Aorta (tissue), 5 donors: ENCODE measurements around the gene KPNA6. TPM values are rescaled to one million over a fixed set of nuclear protein-coding genes. Genes with fewer than 3 reads are reported as not detected.

Experiments used
- ATAC-seq: fragments of 200-7000 bp; cut with Tn5 transposase; one replicate; pipeline ENCODE4 v1.9.1; 2022; ENCODE audit warnings: moderate library complexity; ENCODE audit not compliant: low FRiP score
- DNase-seq, 2 donors: peaks; one replicate each; pipeline ENCODE4 v3.0.0-alpha.2; 2020
- H3K27ac ChIP-seq, 2 donors: one replicate each; pipeline ENCODE4 v1.5.1; 2013; ENCODE audit warnings: low read length in 2 of 2, mild to moderate bottlenecking in 2 of 2, moderate library complexity in 2 of 2, control low read depth in 1 of 2, inconsistent platforms in 1 of 2, low read depth in 1 of 2
- H3K27me3 ChIP-seq, 2 donors: one replicate each; pipeline ENCODE4 v1.6.1; 2013; ENCODE audit warnings: control low read depth in 1 of 2, low read length in 1 of 2, mild to moderate bottlenecking in 1 of 2, moderate library complexity in 1 of 2; ENCODE audit not compliant: insufficient read depth in 2 of 2, control insufficient read depth in 1 of 2
- H3K36me3 ChIP-seq, 2 donors: one replicate each; pipeline ENCODE4 v1.6.1; 2013; ENCODE audit warnings: control low read depth in 1 of 2, low read length in 1 of 2, mild to moderate bottlenecking in 1 of 2; ENCODE audit not compliant: insufficient read depth in 2 of 2, control insufficient read depth in 1 of 2
- H3K4me1 ChIP-seq, 2 donors: one replicate each; pipeline ENCODE4 v1.6.1; 2013; ENCODE audit warnings: low read length in 2 of 2, control low read depth in 1 of 2, mild to moderate bottlenecking in 1 of 2, moderate library complexity in 1 of 2; ENCODE audit not compliant: insufficient read depth in 2 of 2, control insufficient read depth in 1 of 2
- H3K4me3 ChIP-seq, 2 donors: one replicate each; pipeline ENCODE4 v1.5.1; 2013; ENCODE audit warnings: low read length in 2 of 2, control low read depth in 1 of 2, mild to moderate bottlenecking in 1 of 2
- H3K9me3 ChIP-seq: one replicate; pipeline ENCODE4 v1.6.1; 2013; ENCODE audit warnings: mild to moderate bottlenecking, low read length; ENCODE audit not compliant: control insufficient read depth
- WGBS, 2 donors: extraction: QIAGEN DNeasy Blood & Tissue Kit; methylation state at CpG; one replicate each; pipeline ENCODE4 v1.1.7; 2013; 5-methylcytosine and 5-hydroxymethylcytosine counted together
- intact Hi-C, 2 donors: fragments of 100-400 bp; cut with DNase I; formaldehyde crosslinking; loops; one replicate each; pipeline versions ENCODE4 v1.14.2 to v1.15.0; 2022
- microRNA-seq, 2 donors: library from miRNA; unstranded; fragments of <30 nt; microRNA quantifications; one replicate each; pipeline ENCODE4 v1.2.0, GENCODE V29; 2020
- polyA plus RNA-seq, 2 donors: library from polyadenylated mRNA; stranded (reverse); fragments of 200-250 nt; gene quantifications; one replicate each; pipeline ENCODE4 v1.2.3, GENCODE V29; 2013
- total RNA-seq, 2 donors: library from RNA; stranded (reverse); fragmentation: NEBNext Ultra II Directional; extraction: Animal tissue kit (Norgen Biotek cat#: 25700); gene quantifications; one replicate each; pipeline ENCODE4 v1.2.1, GENCODE V29; 2021
- donor health status: healthy with polysubstance abuse.
- donor health status: Bipolar disorder and iron deficiency.
- donor health status: DM: no; HTN: no; CAD: no.
- donor health status: DM: no; HTN: no; CAD: no.
- donor health status: DM: yes; HTN: yes; CAD: no.

The KPNA6 gene
- total and polyA plus RNA-seq, 4 donors = 8.8 to 66.2 (median 34.7) TPM

- no peaks in the 10 kb centered on the region for H3K27me3 ChIP-seq
- WGBS, 2 donors = 0% methylated on average over 45 to 46 of the region's 46 CpGs
- peak; percentile 96 to 97 for DNase-seq
- peak within 1 kb of the TSS in 1 of 2 donors; percentile 84 for H3K27ac ChIP-seq
- H3K9me3 ChIP-seq = no peaks in the 10 kb centered on the region
- intact Hi-C loops = loop anchor here in 1 of 2 donors (1.0 kb wide), 1 partner anchor 19 kb away; no protein-coding TSS in a partner anchor
- peak; percentile 95 for ATAC-seq
- peaks cover 2 to 3% of the 10 kb centered on the region in 2 donors for H3K4me1 ChIP-seq
- no peaks in the 10 kb centered on the region for H3K36me3 ChIP-seq
- H3K4me3 ChIP-seq = peak within 1 kb of the TSS; percentile 85 to 88
These were observed 114.3 kb downstream of the KPNA6 start, which contains the start of the genes EIF3I and TMEM234 for GRCh38 chr1:32221980-32222755. EIF3I (plus strand) TSS chr1:32222407; CDS start chr1:32222442, 35 bp downstream. TMEM234 (minus strand) TSS chr1:32222353; CDS start chr1:32222322, 31 bp downstream.

DNA sequence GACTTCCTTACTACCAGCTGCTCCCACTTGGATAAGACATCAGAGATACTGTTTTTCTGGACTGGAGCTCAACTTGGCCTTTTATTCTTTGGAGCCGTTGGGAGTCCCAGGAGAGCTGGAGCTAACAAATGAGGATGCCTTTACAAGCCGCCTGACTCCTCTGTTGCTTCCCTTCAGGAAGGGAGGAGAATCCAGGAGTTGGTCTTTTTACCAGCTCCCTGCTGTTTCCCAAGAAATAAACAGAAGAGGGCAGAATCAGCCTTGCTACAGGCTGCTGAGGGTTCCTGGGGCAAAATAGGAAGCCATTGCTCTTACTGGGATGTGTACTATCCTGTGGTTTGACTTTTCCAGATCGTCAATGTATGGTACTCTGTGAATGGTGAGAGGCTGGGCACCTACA lies 115.8 kb downstream of the KPNA6 start:
- no peak for ATAC-seq
- intact Hi-C loops = no loop called here
- H3K4me3 ChIP-seq = no peak overlapping the region
- H3K9me3 ChIP-seq = no peaks in the 10 kb centered on the region
- H3K36me3 ChIP-seq = peaks cover 0 to 2% of the 10 kb centered on the region in 2 donors
- H3K27ac ChIP-seq = no peak overlapping the region
- peaks cover 2 to 3% of the 10 kb centered on the region in 2 donors for H3K4me1 ChIP-seq
- 74 to 77% methylated on average over 3 of the region's 3 CpGs for WGBS, 2 donors
- no peak for DNase-seq
- no peaks in the 10 kb centered on the region for H3K27me3 ChIP-seq

DNA sequence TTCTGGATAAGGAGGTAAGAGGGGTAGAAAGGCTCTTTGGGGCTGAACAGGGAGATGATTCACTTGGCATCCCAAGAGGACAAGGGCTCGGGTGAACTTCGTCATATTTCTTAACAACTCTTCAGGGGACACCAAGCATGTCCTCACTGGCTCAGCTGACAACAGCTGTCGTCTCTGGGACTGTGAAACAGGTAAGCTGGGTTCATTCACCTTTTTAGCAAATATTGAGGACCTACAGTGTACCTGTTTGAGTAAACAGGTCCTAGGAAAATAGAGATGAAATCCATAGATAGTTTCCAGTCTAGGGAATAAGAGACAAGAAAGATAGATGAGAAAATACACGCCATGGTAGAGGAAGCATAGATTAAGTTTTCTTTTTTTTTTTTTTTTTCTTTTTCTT lies 116.4 kb downstream of the KPNA6 start:
- DNase-seq (no peak), ATAC-seq (no peak)
- Histone ChIP-seq H3K36me3 (peaks cover 0 to 4% of the 10 kb centered on the region in 2 donors), H3K27me3 (no peaks in the 10 kb centered on the region), H3K4me1 (peaks cover 2 to 3% of the 10 kb centered on the region in 2 donors), H3K9me3 (no peaks in the 10 kb centered on the region), H3K27ac (no peak overlapping the region), H3K4me3 (no peak overlapping the region)
- 82 to 92% methylated on average over 4 of the region's 4 CpGs for WGBS, 2 donors
- intact Hi-C loops = no loop called here

Small RNA genes within 50 kb of the gene (microRNA-seq; reads per million reads assigned to microRNA genes)
- gene MIR5585 = 0 reads per million in 2 donors

Other genes with a start within 250 kb of the KPNA6 start
- gene PTP4A2, start 169.7 kb upstream of the KPNA6 start, total RNA-seq = 100 to 1,000 TPM; 230 to 244 TPM
- gene PTP4A2, start 169.7 kb upstream of the KPNA6 start, polyA plus RNA-seq = 100 to 1,000 TPM in 1 of 2 donors, 10 to 100 TPM in 1; 72.0 to 147 TPM
- 10 to 100 TPM; 84.9 to 91.2 TPM for gene KHDRBS1, start 94.2 kb upstream of the KPNA6 start, total RNA-seq
- 10 to 100 TPM; 57.0 to 61.8 TPM for gene KHDRBS1, start 94.2 kb upstream of the KPNA6 start, polyA plus RNA-seq
- 10 to 100 TPM; 14.1 to 21.1 TPM for gene TMEM39B, start 35.1 kb upstream of the KPNA6 start, total RNA-seq
- gene TMEM39B, start 35.1 kb upstream of the KPNA6 start, polyA plus RNA-seq = 10 to 100 TPM in 1 of 2 donors, 1 to 10 TPM in 1; 3.5 to 16.6 TPM
- 10 to 100 TPM; 46.7 to 55.5 TPM for gene TXLNA, start 71.6 kb downstream of the KPNA6 start, total RNA-seq
- 10 to 100 TPM; 14.3 to 23.9 TPM for gene TXLNA, start 71.6 kb downstream of the KPNA6 start, polyA plus RNA-seq
- 1 to 10 TPM; 4.8 to 7.1 TPM for gene CCDC28B, start 92.5 kb downstream of the KPNA6 start, total RNA-seq
- 10 to 100 TPM in 1 of 2 donors, 1 to 10 TPM in 1; 2.8 to 10.5 TPM for gene CCDC28B, start 92.5 kb downstream of the KPNA6 start, polyA plus RNA-seq
- gene IQCC, start 97.6 kb downstream of the KPNA6 start, total RNA-seq = 1 to 10 TPM in 1 of 2 donors, under 1 TPM in 1; 0.62 to 1.4 TPM
- 1 to 10 TPM in 1 of 2 donors, under 1 TPM in 1; 0.50 to 2.4 TPM for gene IQCC, start 97.6 kb downstream of the KPNA6 start, polyA plus RNA-seq
- not detected for gene DCDC2B, start 101.0 kb downstream of the KPNA6 start, total RNA-seq
- not detected for gene DCDC2B, start 101.0 kb downstream of the KPNA6 start, polyA plus RNA-seq
- gene TMEM234, start 114.3 kb downstream of the KPNA6 start, total RNA-seq = 10 to 100 TPM; 18.0 to 24.3 TPM
- gene TMEM234, start 114.3 kb downstream of the KPNA6 start, polyA plus RNA-seq = 10 to 100 TPM; 10.4 to 21.0 TPM
- 100 to 1,000 TPM; 102 to 108 TPM for gene EIF3I, start 114.4 kb downstream of the KPNA6 start, total RNA-seq
- gene EIF3I, start 114.4 kb downstream of the KPNA6 start, polyA plus RNA-seq = 100 to 1,000 TPM; 127 to 141 TPM
- 10 to 100 TPM in 1 of 2 donors, 1 to 10 TPM in 1; 9.6 to 11.8 TPM for gene FAM167B, start 139.2 kb downstream of the KPNA6 start, total RNA-seq
- 1 to 10 TPM; 3.6 to 3.8 TPM for gene FAM167B, start 139.2 kb downstream of the KPNA6 start, polyA plus RNA-seq
- 1 to 10 TPM; 2.4 to 4.6 TPM for gene LCK, start 143.2 kb downstream of the KPNA6 start, total RNA-seq
- gene LCK, start 143.2 kb downstream of the KPNA6 start, polyA plus RNA-seq = 1 to 10 TPM in 1 of 2 donors, under 1 TPM in 1; 0.18 to 1.6 TPM
- 10 to 100 TPM; 47.9 to 55.5 TPM for gene HDAC1, start 184.0 kb downstream of the KPNA6 start, total RNA-seq
- gene HDAC1, start 184.0 kb downstream of the KPNA6 start, polyA plus RNA-seq = 10 to 100 TPM; 37.2 to 65.5 TPM
- 10 to 100 TPM; 31.0 to 34.7 TPM for gene MARCKSL1, start 228.2 kb downstream of the KPNA6 start, total RNA-seq
- gene MARCKSL1, start 228.2 kb downstream of the KPNA6 start, polyA plus RNA-seq = 10 to 100 TPM in 1 of 2 donors, 1 to 10 TPM in 1; 4.7 to 10.1 TPM